ENCODE measurements around the gene SEPTIN10.

DNA sequence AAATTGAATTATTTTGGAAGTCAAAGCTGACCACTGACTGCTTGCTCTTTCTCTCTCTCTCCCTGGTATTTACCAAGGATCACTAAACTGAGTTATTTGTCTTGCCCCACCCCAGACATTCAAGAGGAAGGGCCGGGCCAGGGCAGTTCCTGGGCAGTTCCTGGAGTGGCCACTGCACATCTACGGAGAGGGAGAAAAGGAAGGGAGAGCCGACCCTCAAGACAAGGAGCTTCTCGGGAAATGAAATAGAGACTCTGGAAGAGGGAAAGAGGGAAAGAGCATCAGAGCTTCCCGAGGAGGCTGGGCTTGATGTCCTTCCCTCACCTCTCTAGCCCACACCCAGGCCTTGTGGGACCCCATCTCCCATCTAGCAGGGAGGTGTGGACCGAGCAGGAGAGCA, 83.1 kb downstream of the SEPTIN10 start:
- TF ChIP-seq POLR2A (IDR thresholded peaks at IDR 0.05) (no peak), POLR2AphosphoS5 (IDR thresholded peaks at IDR 0.05) (no peak), EP300 (IDR thresholded peaks at IDR 0.05; ENCODE audit: low read depth) (no peak)
- TF ChIP-seq, protein P1, sequence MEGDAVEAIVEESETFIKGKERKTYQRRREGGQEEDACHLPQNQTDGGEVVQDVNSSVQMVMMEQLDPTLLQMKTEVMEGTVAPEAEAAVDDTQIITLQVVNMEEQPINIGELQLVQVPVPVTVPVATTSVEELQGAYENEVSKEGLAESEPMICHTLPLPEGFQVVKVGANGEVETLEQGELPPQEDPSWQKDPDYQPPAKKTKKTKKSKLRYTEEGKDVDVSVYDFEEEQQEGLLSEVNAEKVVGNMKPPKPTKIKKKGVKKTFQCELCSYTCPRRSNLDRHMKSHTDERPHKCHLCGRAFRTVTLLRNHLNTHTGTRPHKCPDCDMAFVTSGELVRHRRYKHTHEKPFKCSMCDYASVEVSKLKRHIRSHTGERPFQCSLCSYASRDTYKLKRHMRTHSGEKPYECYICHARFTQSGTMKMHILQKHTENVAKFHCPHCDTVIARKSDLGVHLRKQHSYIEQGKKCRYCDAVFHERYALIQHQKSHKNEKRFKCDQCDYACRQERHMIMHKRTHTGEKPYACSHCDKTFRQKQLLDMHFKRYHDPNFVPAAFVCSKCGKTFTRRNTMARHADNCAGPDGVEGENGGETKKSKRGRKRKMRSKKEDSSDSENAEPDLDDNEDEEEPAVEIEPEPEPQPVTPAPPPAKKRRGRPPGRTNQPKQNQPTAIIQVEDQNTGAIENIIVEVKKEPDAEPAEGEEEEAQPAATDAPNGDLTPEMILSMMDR (IDR thresholded peaks at IDR 0.05) = peak in 1 of 5 experiments; percentile 38
